ENCODE results near the gene ITPKC.

Gene ITPKC

GRCh38 chr19:40716482-40717324, at the start of gene ITPKC, which contains the start of gene COQ8B:
Gene ITPKC (plus strand): TSS chr19:40717112. CDS start chr19:40717136, 24 bp downstream.
Gene COQ8B (minus strand): TSS chr19:40716886. CDS start chr19:40714632, 2,254 bp downstream.
- Histone ChIP-seq H2AFZ (ENCODE audit: low read depth) (peak within 1 kb of the TSS; percentile 57), H3K36me3 (ENCODE audit: insufficient read depth) (no peaks in the 10 kb centered on the region), H3K79me2 (ENCODE audit: insufficient read depth, low read depth) (peaks cover 8% of the 10 kb centered on the region; the same call in 1 of the 2 replicates), H3K27ac (peak within 1 kb of the TSS; percentile 28), H3K9ac (peak within 1 kb of the TSS; percentile 71), H3K4me3 (IDR thresholded peaks at IDR 0.05; ENCODE audit: insufficient read depth, low read depth, low read length) (no peak within 1 kb of the TSS), H3K27me3 (ENCODE audit: insufficient read depth, low read depth) (no peaks in the 10 kb centered on the region), H3K4me1 (ENCODE audit: low read depth, poor library complexity, severe bottlenecking) (peaks cover 54% of the 10 kb centered on the region), H4K20me1 (ENCODE audit: insufficient read depth) (no peaks in the 10 kb centered on the region), H3K4me2 (peak within 1 kb of the TSS; percentile 95)
- TF ChIP-seq CTCF (conservative IDR thresholded peaks at IDR 0.05; ENCODE audit: low read depth, low read length): no peak

GRCh38 chr19:40667602-40668001, 49.3 kb upstream of the ITPKC start:
- no peak overlapping the region for H2AFZ ChIP-seq (ENCODE audit: low read depth)
- no peak overlapping the region for H3K4me2 ChIP-seq
- no peak overlapping the region for H3K9ac ChIP-seq
- H3K36me3 ChIP-seq (ENCODE audit: insufficient read depth): no peaks in the 10 kb centered on the region
- no peaks in the 10 kb centered on the region for H4K20me1 ChIP-seq (ENCODE audit: insufficient read depth)
- H3K79me2 ChIP-seq (ENCODE audit: insufficient read depth, low read depth): no peaks in the 10 kb centered on the region
- no peaks in the 10 kb centered on the region for H3K27me3 ChIP-seq (ENCODE audit: insufficient read depth, low read depth)
- peaks cover 15% of the 10 kb centered on the region for H3K4me1 ChIP-seq (ENCODE audit: low read depth, poor library complexity, severe bottlenecking)
- no peak overlapping the region for H3K27ac ChIP-seq
- H3K4me3 ChIP-seq (IDR thresholded peaks at IDR 0.05; ENCODE audit: insufficient read depth, low read depth, low read length): no peak overlapping the region
- no peak for TF ChIP-seq CTCF (conservative IDR thresholded peaks at IDR 0.05; ENCODE audit: low read depth, low read length)

GRCh38 chr19:40668991-40669614, 47.8 kb upstream of the ITPKC start:
- Histone ChIP-seq H3K79me2 (ENCODE audit: insufficient read depth, low read depth) (no peaks in the 10 kb centered on the region), H3K4me1 (ENCODE audit: low read depth, poor library complexity, severe bottlenecking) (peaks cover 16% of the 10 kb centered on the region), H3K27me3 (ENCODE audit: insufficient read depth, low read depth) (no peaks in the 10 kb centered on the region), H3K9ac (no peak overlapping the region), H3K4me2 (no peak overlapping the region), H3K36me3 (ENCODE audit: insufficient read depth) (no peaks in the 10 kb centered on the region), H3K4me3 (IDR thresholded peaks at IDR 0.05; ENCODE audit: insufficient read depth, low read depth, low read length) (no peak overlapping the region), H4K20me1 (ENCODE audit: insufficient read depth) (no peaks in the 10 kb centered on the region), H2AFZ (ENCODE audit: low read depth) (no peak overlapping the region), H3K27ac (no peak overlapping the region)
- TF ChIP-seq CTCF (conservative IDR thresholded peaks at IDR 0.05; ENCODE audit: low read depth, low read length): no peak

GRCh38 chr19:40671404-40671803, 45.5 kb upstream of the ITPKC start:
- Histone ChIP-seq H3K79me2 (ENCODE audit: insufficient read depth, low read depth) (no peaks in the 10 kb centered on the region), H3K27ac (no peak overlapping the region), H2AFZ (ENCODE audit: low read depth) (no peak overlapping the region), H3K4me2 (no peak overlapping the region), H3K27me3 (ENCODE audit: insufficient read depth, low read depth) (no peaks in the 10 kb centered on the region), H3K9ac (no peak overlapping the region), H4K20me1 (ENCODE audit: insufficient read depth) (no peaks in the 10 kb centered on the region), H3K4me3 (IDR thresholded peaks at IDR 0.05; ENCODE audit: insufficient read depth, low read depth, low read length) (no peak overlapping the region), H3K36me3 (ENCODE audit: insufficient read depth) (no peaks in the 10 kb centered on the region), H3K4me1 (ENCODE audit: low read depth, poor library complexity, severe bottlenecking) (peaks cover 13% of the 10 kb centered on the region)
- TF ChIP-seq CTCF (conservative IDR thresholded peaks at IDR 0.05; ENCODE audit: low read depth, low read length): no peak
